GM21360 (cell line): ENCODE measurements around the gene PAK1IP1.
"Not testable (repeated sequence)": the region's sequence is repeated elsewhere in the genome, so short reads cannot be mapped to it uniquely, and the experiment has no call there.

ENCODE experiments used
- ATAC-seq: cut with Tn5 transposase; IDR thresholded peaks from one replicate; pipeline ENCODE4 v1.9.1; 2021; ENCODE audit warnings: mild to moderate bottlenecking, moderate library complexity; ENCODE audit not compliant: unreplicated experiment

PAK1IP1 gene

DNA sequence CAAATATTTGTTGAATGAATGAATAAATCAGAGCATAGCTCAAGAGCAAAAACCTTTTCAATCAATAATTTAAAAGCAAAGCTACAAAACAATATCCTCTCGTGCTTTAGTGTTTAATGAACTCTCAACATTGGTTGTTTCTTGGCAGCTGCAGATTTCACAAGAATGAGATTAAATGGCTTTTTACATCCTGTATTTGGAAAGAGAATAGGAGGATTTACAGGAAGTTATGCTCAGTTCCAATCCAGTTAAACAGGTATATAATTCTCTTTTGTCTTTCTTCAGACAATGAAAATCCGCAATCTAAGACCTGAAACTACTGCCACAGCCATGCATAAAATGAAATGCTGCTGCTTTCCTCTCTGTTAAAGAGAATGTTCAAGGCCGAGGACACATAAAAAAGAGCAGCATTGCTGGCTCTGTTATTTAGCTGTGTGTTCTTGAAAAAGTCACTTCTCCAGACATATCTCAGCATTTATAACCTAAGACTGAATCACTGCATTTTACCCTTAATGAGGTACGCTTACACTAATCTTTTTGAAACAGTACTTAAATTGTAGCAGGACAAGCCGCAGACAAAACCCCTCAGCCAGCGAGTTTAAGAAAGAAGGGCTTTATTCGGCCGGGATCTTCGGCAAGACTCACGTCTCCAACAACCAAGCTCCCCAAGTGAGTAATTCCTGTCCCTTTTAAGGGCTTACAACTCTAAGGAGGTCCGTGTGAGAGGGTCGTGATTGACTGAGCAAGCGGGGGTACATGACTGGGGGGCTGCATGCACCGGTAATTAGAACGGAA is 3.9 kb upstream of the PAK1IP1 start:
- ATAC-seq = no peak

DNA sequence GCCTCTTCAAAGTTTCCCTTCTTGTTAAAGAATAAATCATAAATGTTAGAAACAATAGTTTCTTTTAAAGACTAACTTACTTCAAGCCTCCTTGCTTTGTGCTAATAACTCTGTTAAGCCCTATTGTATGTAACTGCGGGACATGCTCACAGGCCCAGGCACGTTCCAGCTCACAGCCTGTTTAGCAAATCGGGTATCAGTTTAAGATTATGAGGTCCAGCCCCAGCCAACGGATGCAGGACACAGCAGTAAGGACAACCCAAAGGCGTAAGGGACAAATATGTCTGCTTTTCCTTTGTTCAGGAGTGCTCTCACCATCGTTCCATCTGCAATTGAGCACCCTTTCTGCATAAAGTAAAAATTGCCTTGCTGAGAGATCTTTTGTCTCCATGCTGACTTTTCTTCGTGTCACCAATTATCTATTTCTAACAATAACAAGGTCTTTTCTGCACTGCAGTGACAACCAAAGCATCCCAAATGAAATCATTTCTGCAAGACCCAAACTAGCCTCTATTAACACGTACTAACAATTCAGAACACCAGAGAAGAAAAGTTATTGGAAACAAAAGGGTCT is 1.7 kb upstream of the PAK1IP1 start:
- ATAC-seq = no peak

DNA sequence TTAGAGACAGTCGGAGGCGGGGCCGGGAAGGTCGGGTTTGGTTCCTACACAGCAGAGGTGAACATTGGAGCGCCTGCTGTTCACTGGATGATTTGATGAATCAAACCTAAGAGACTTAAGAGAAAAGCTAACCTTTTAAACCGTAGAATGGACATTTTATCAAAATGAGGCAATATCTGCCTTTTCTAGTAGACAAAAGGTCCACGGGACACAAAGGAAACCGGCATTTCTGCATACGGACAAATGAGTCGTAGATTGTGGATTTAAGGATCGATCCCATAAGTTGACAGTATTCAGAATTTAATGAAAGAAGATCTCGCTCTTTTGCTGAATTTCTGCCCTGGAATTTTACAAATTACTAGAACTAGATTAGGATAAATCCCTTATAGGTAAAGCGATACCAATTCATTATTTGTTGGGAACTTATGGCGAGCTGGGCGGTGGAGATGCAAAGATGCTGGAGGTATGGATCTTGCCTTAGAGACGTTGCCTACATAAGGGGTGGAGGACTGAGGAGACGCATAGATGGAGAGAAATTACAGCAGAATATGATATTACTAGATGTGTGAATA is 400 bp downstream of the PAK1IP1 start:
- no peak for ATAC-seq

- no peak for ATAC-seq
These were observed 1.9 kb downstream of the PAK1IP1 start for GRCh38 chr6:10696655-10697054.

GRCh38 chr6:10713962-10714361 is 19.2 kb downstream of the PAK1IP1 start:
- ATAC-seq = no peak

GRCh38 chr6:10719296-10719963 is 24.7 kb downstream of the PAK1IP1 start:
- ATAC-seq = no peak

GRCh38 chr6:10719964-10720264 is 25.1 kb downstream of the PAK1IP1 start:
- no peak for ATAC-seq

GRCh38 chr6:10720265-10720959 is 25.6 kb downstream of the PAK1IP1 start:
- ATAC-seq = no peak

DNA sequence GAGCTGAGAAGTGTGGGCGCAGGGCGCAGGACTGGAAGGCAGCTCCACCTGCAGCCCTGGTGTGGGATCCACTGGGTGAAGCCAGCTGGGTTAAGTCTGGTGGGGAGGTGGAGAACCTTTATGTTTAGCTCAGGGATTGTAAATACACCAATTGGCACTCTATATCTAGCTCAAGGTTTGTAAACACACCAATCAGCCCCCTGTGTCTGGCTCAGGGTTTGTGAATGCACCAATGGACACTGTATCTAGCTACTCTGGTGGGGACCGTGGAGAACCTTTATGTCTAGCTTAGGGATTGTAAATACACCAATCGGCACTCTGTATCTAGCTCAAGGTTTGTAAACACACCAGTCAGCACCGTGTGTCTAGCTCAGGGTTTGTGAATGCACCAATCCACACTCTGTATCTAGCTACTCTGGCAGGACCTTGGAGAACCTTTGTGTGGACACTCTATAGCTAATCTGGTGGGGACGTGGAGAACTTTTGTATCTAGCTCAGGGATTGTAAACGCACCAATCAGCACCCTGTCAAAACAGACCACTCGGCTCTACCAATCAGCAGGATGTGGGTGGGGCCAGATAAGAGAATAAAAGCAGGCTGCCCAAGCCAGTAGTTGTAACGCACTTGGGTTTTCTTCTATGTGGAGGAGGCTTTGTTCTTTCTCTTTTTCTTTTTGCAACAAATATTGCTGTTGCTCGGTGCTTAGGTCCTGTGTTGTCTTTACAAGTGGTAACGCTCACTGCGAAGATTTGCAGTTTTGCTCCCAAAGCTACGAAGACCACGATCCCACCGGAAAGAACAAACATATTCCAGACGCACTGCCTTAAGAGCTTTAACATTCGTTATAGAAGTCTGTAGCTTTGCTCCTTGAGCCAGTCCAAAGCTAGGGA is 26.4 kb downstream of the PAK1IP1 start:
- not testable (repeated sequence) for ATAC-seq

DNA sequence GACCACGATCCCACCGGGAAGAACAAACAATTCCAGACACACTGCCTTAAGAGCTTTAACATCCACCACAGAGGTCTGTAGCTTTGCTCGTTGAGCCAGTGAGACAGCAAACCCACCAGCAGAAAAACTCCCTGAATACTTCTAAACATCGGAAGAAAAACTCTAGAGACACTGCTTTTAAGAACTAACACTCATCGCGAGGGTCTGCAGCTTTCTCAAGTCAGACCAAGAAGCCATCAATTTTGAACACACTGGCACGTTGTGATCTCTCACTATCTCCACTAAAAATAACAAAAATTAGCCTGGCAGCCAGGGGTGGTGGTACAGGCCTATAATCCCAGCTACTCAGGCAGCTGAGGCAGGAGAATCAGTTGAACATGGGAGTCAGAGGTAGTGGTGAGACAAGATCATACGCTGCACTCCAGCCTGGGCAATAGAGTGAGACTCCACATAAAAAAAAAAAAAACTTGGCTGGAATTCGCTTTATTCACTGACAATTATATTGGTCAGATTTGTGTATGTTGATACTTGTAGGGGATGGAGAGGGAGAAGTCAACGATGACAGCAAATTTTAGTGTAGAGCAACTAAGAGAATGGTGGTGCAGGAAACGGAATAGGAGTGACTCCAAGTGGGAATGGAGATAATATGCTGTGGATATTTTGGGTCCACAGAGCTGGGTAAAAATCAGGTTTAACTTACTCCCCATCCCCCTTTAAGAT is 27.2 kb downstream of the PAK1IP1 start:
- no peak for ATAC-seq

- no peak for ATAC-seq
These were observed 27.7 kb downstream of the PAK1IP1 start for GRCh38 chr6:10722570-10722819.

- peak; percentile 100 for ATAC-seq
These were observed 28.2 kb downstream of the PAK1IP1 start, which contains the start of gene TMEM14C for GRCh38 chr6:10722820-10723566. TMEM14C (plus strand) TSS chr6:10723070; CDS start chr6:10724614, 1,544 bp downstream.

DNA sequence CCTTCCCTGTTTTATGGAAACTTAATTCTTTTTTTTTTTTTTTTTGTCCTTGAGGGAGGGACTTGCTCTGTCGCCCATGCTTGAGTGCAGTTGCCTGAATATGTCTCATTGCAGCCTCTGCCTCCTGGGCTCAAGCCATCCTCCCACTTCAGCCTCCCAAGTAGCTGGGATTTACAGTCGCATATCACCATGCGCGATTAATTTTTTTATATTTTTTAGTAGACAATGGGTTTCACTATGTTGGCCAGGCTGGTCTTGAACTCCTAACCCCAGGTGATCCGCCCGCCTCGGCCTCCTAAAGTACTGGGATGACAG is 28.8 kb downstream of the PAK1IP1 start:
- no peak for ATAC-seq

GRCh38 chr6:10725044-10725443 is 30.3 kb downstream of the PAK1IP1 start:
- ATAC-seq = no peak

DNA sequence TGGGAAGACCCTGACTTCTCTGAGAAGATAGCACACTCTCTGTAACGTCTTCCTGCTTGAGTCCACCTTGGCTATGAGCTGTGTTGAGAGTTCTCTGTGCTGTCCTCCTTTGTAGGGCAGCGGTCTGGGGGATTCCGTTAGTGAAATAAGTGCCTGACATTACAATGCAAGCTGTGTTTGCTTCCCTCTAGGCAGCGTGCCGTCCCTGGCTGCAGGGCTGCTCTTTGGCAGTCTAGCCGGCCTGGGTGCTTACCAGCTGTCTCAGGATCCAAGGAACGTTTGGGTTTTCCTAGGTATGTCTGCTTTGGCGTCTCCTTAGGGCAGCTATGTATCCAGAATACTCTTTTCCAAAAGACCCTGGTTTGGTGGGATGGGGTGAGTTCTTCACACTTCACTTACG is 30.9 kb downstream of the PAK1IP1 start:
- ATAC-seq = no peak

GRCh38 chr6:10730254-10730653 is 35.5 kb downstream of the PAK1IP1 start:
- ATAC-seq = no peak

DNA sequence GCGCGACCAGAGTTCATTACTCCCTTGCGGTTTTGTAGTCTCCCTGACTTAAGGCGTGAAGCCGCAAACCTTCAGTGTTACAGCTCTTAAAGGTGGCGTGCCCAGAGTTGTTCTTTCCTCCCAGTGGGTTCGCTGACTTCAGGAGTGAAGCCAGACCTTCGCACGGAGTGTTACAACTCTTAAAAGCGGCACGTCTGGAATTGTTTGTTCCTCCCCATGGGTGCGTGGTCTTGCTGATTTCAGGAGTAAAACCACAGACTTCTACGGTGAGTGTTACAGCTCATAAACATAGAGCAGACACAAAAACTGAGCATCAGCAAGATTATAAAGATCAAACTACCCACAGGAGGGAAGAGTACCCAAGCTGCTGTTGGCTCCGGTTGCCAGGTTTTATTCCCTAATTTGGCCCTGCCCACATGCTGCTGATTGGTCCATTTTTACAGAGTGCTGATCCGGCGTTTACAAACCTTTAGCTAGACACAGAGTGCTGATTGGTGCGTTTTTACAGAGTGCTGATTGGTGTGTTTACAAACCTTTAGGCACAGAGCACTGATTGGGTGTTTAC is 38.5 kb downstream of the PAK1IP1 start:
- ATAC-seq = no peak

DNA sequence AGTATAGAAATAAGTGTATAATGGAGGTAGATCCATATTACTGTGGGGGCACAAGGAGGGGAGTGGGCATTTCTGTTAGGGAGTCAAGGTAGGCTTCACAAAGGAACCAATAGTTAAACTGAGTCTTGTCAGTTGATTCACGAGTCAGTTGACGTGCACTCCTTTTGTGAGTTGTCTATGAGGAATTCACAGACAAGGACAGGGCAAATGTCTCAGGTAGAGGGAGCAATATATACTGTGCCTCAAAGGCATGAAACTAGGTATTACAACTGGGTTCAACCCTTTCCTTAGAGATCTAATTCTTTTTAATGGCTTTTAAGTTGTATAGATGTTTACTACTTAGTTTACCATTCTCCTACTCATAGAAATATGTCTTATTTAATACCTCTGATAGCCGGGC is 39.1 kb downstream of the PAK1IP1 start:
- no peak for ATAC-seq

- no peak for ATAC-seq
These were observed 42.0 kb downstream of the PAK1IP1 start for GRCh38 chr6:10736731-10737130.
